Glutamatergic neuron (in vitro differentiated cells): ENCODE measurements around the gene SLC23A2. TPM values are rescaled to one million over a fixed set of nuclear protein-coding genes. Genes with fewer than 3 reads are reported as not detected.

Experiments used
- DNase-seq: peaks from one replicate; pipeline ENCODE4 v3.0.0; 2022
- H3K27ac Mint-ChIP-seq: one replicate; pipeline ENCODE4 v1.8.0; 2020; ENCODE audit warnings: mild to moderate bottlenecking, mixed read lengths, inconsistent platforms; ENCODE audit not compliant: unreplicated experiment
- H3K27me3 Mint-ChIP-seq: one replicate; pipeline ENCODE4 v1.8.0; 2020; ENCODE audit warnings: mild to moderate bottlenecking, moderate library complexity, mixed read lengths, inconsistent platforms; ENCODE audit not compliant: unreplicated experiment
- H3K36me3 Mint-ChIP-seq: one replicate; pipeline ENCODE4 v1.8.0; 2020; ENCODE audit warnings: mild to moderate bottlenecking, mixed read lengths, inconsistent platforms; ENCODE audit not compliant: unreplicated experiment
- H3K4me1 Mint-ChIP-seq: one replicate; pipeline ENCODE4 v1.8.0; 2020; ENCODE audit warnings: mild to moderate bottlenecking, low read depth, mixed read lengths, inconsistent platforms; ENCODE audit not compliant: unreplicated experiment
- H3K4me3 Mint-ChIP-seq: one replicate; pipeline ENCODE4 v1.8.0; 2020; ENCODE audit warnings: mild to moderate bottlenecking, mixed read lengths, inconsistent platforms; ENCODE audit not compliant: unreplicated experiment
- H3K9me3 Mint-ChIP-seq: one replicate; pipeline ENCODE4 v1.8.0; 2020; ENCODE audit warnings: mild to moderate bottlenecking, moderate library complexity, mixed read lengths, inconsistent platforms; ENCODE audit not compliant: unreplicated experiment
- total RNA-seq: library from RNA; stranded (reverse); fragmentation: NEBNext Ultra II Directional; extraction: Animal tissue kit (Norgen Biotek cat#: 25700); gene quantifications from one replicate; pipeline ENCODE4 v1.2.1, GENCODE V29; 2021; ENCODE audit not compliant: unreplicated experiment
- TF ChIP-seq, protein P1 (sequence below): fragments of 200-600 bp; sonication (generic); IDR thresholded peaks from one replicate; pipeline ENCODE4 v1.5.0; 2021; ENCODE audit not compliant: partially characterized antibody, unreplicated experiment

The SLC23A2 gene
- total RNA-seq, 1 donor from 2014 or later: 20.4 TPM

DNA sequence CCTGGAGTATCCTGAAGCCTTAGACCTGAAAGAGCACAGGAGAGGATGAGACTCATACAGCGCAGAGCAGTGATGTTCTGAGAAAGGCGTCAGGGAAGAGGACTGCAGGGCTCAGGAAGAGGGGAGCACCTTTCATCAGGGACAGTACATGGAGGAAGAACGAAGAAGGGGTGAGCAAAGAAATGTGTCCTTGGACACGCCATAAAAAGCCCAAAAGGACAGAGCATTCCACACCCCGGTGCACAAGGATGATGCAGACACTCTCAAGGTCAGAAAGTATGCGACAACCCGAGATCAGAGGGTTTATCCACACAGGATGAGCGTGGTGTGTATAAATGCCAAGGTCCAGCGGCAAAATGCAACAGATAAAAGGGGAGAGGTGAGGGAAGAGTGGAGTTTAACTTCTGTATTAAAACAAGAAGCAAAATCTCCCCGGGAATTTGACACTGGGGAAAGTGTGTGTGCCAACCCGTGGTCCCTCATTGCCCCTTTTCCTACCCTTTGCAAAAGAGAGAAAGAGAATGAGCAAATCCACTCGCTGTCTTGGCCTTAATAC lies 64.4 kb downstream of the SLC23A2 start:
- Mint-ChIP-seq H3K4me3 (no peak overlapping the region), H3K27ac (no peak overlapping the region), H3K36me3 (no peaks in the 10 kb centered on the region), H3K9me3 (no peaks in the 10 kb centered on the region), H3K4me1 (peaks cover 10% of the 10 kb centered on the region), H3K27me3 (no peaks in the 10 kb centered on the region)
- DNase-seq: no peak
- TF ChIP-seq, protein P1, sequence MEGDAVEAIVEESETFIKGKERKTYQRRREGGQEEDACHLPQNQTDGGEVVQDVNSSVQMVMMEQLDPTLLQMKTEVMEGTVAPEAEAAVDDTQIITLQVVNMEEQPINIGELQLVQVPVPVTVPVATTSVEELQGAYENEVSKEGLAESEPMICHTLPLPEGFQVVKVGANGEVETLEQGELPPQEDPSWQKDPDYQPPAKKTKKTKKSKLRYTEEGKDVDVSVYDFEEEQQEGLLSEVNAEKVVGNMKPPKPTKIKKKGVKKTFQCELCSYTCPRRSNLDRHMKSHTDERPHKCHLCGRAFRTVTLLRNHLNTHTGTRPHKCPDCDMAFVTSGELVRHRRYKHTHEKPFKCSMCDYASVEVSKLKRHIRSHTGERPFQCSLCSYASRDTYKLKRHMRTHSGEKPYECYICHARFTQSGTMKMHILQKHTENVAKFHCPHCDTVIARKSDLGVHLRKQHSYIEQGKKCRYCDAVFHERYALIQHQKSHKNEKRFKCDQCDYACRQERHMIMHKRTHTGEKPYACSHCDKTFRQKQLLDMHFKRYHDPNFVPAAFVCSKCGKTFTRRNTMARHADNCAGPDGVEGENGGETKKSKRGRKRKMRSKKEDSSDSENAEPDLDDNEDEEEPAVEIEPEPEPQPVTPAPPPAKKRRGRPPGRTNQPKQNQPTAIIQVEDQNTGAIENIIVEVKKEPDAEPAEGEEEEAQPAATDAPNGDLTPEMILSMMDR: no peak

DNA sequence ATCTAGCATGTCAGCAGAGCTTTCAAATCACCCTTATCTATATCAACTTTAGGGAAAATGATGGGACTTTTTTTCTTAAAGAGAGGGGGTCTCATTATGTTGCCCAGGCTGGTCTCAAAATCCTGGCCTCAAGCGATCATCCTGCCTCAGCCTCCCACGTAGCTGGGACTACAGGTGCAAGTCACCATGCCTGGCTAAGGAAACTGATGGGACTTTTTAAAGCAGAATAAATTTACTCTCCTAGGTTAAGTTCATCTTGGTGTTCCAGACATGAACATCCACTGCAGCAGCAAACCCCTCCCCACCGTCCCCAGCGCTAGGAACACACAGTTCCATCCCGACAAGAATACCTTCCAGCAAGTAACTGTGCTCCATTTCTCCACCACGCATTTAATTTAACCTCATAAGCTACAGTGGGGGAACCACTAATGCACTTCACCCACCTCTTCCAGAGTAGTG lies 64.9 kb downstream of the SLC23A2 start:
- Mint-ChIP-seq H3K27me3 (no peaks in the 10 kb centered on the region), H3K9me3 (no peaks in the 10 kb centered on the region), H3K36me3 (no peaks in the 10 kb centered on the region), H3K27ac (no peak overlapping the region), H3K4me3 (no peak overlapping the region), H3K4me1 (peaks cover 8% of the 10 kb centered on the region)
- TF ChIP-seq, protein P1: no peak
- DNase-seq: no peak

DNA sequence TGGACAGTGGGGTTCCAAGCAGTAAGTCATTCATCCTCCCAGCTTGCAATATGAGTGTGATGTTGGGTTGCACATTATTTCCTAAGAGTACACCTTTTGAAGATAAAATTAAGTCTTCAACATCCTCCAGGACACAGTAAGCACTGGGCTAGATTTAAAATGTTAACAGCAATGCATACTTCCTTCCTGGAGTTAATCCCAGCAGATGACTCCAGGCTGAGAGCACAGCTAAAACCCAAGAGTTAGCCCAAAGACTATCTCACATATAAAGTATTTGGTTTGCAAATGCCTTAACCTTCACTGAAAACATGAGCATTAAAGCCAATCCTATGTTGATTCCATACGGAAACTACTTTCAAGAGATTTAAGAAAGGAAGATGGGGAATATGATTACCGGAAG lies 69.2 kb downstream of the SLC23A2 start:
- H3K27me3 Mint-ChIP-seq: no peaks in the 10 kb centered on the region
- TF ChIP-seq, protein P1: no peak
- H3K4me3 Mint-ChIP-seq: no peak overlapping the region
- no peaks in the 10 kb centered on the region for H3K36me3 Mint-ChIP-seq
- no peak overlapping the region for H3K27ac Mint-ChIP-seq
- no peak for DNase-seq
- H3K9me3 Mint-ChIP-seq: no peaks in the 10 kb centered on the region
- H3K4me1 Mint-ChIP-seq: no peaks in the 10 kb centered on the region

DNA sequence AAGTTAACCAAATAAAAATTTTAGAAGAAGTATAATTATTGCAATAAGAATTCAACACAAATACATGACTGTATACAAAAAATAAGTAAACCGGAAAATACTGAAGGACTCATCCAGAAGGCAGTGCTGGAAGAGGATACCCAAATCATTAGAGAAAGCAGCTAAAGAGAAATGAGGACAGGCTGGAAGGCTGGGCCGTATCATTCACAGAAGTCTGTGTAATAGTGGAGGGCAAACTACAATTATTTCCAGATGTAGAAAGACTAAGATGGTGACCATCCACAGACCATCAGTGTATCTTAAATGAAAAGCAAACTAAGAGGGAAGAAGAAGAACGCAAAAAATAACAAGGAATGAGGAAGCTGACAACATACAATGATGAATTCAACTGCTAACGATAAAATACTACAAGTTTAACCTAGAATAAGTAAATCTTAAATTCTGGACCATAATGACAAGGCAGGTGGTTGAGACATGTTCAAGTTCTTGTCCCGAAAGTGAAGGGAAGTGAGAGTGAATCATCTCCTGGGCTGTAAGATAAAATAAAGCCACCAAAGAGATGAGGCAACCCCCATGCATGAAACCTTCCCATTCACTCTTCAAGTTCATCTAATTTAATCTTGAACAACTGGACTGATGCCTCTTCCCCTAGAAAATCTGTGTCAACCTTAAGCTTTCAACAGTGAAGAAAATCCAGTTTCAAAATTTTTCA lies 71.5 kb downstream of the SLC23A2 start:
- no peak for DNase-seq
- Mint-ChIP-seq H3K27me3 (peaks cover 2% of the 10 kb centered on the region), H3K27ac (no peak overlapping the region), H3K9me3 (no peaks in the 10 kb centered on the region), H3K4me3 (no peak overlapping the region), H3K36me3 (no peaks in the 10 kb centered on the region), H3K4me1 (peaks cover 11% of the 10 kb centered on the region)
- TF ChIP-seq, protein P1: no peak

DNA sequence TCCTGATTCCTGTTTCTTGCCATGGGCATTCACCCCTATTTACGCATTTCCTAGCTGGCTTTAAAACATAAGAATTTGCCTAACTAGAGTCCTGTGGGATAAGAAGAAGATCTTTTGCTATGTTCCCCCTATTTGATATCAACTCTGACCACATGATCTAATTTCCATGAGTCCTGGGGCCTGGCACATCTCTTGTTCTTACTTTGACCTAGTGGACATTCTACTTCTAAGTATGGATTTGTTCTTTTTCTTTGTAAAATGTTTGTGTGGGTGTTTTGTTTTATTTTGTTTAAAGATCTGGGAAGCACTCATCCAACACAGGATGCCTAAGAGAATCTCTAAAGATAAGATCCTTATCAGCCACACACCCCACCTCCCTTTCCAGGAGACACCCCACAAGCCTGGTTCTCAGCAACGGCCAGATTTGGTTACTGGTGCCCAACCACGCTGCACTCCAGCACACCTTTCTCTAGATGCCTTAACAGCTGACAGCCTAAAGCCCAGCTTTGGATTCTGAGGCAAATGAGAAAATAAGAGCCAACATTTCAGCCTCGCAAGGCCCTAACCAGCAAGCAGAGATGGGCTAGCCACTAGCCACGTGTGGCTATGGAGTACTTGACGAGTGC lies 74.7 kb downstream of the SLC23A2 start:
- Mint-ChIP-seq H3K27me3 (peaks cover 2% of the 10 kb centered on the region), H3K27ac (no peak overlapping the region), H3K4me3 (no peak overlapping the region), H3K9me3 (no peaks in the 10 kb centered on the region), H3K36me3 (no peaks in the 10 kb centered on the region), H3K4me1 (peaks cover 11% of the 10 kb centered on the region)
- no peak for DNase-seq
- TF ChIP-seq, protein P1: no peak
